ENCODE results near the gene EEF2K.

- no peak for TF ChIP-seq YY1 (IDR thresholded peaks at IDR 0.05; ENCODE audit: insufficient read depth, insufficient read length)
- TF ChIP-seq ZNF274 (IDR thresholded peaks at IDR 0.05; ENCODE audit: low read depth, low read length) = no peak
Measured at GRCh38 chr16:22191532-22192260, 14.4 kb upstream of the EEF2K start.

All from NT2/D1 (cell line).